ENCODE measurements around the gene SLC38A3. TPM values are rescaled to one million over a fixed set of nuclear protein-coding genes. Genes with fewer than 3 reads are reported as not detected.

Gene SLC38A3
- total and polyA plus RNA-seq, 2 of the 8 experiments (the other 6 are each of a cell fraction or from before 2014, with no cell fraction given): 1.2 to 3.7 TPM

GRCh38 chr3:50237754-50238548 lies 32.9 kb downstream of the SLC38A3 start:
- Histone ChIP-seq H3K23me2 (ENCODE audit: low read depth, low read length) (peaks cover 21% of the 10 kb centered on the region; the same call in 1 of the 2 replicates), H4K91ac (replicated peaks; ENCODE audit: insufficient read length, low read length) (no peak overlapping the region), H4K8ac (ENCODE audit: extremely low read depth, insufficient read depth, low read length) (no peak overlapping the region), H3K56ac (replicated peaks; ENCODE audit: insufficient read length, low read depth, low read length) (no peak overlapping the region), H2BK15ac (ENCODE audit: low read length) (peak overlapping the region; percentile 46; the same call in 1 of the 2 replicates), H3K14ac (ENCODE audit: insufficient read length) (no peak overlapping the region), H4K20me1 (replicated peaks in 1 of 2; ENCODE audit: control insufficient read depth in 1 of 2, insufficient read depth in 2 of 2, low read length in 2 of 2) (peaks cover 13 to 41% of the 10 kb centered on the region in 2 experiments), H2BK120ac (replicated peaks; ENCODE audit: low read depth, low read length) (no peak overlapping the region), H3K79me1 (ENCODE audit: low read depth, low read length) (peaks cover 16% of the 10 kb centered on the region), H2AK5ac (ENCODE audit: low read depth, low read length) (0 out of 2 replicates have a peak overlapping the region, but pooled peaks have one; percentile 65), H3K36me3 (ENCODE audit: control insufficient read depth in 2 of 4, insufficient read depth in 4 of 4, low read length in 3 of 4) (no peaks in the 10 kb centered on the region), H4K5ac (ENCODE audit: insufficient read length, low read depth, low read length) (peak overlapping the region; percentile 65), H3K27me3 (replicated peaks in 1 of 4; ENCODE audit: control insufficient read depth in 3 of 4, extremely low read depth in 1 of 4, insufficient read depth in 3 of 4, low read length in 3 of 4) (no peaks in the 10 kb centered on the region; a peak in 1 of 7 replicates), H2BK5ac (ENCODE audit: low read depth, low read length) (peak overlapping the region; percentile 92; the same call in 1 of the 2 replicates), H3K9ac (replicated peaks in 1 of 4; ENCODE audit: extremely low read depth in 1 of 4, low read depth in 3 of 4, low read length in 3 of 4) (peak overlapping the region in 3 of 4 experiments; percentile 6 to 49 (median 48); a peak in 3 of 7 replicates), H3K79me2 (ENCODE audit: control insufficient read depth in 1 of 2, insufficient read depth in 2 of 2, low read length in 2 of 2) (peaks cover 25 to 65% of the 10 kb centered on the region in 2 experiments), H3K4me1 (replicated peaks in 1 of 4; ENCODE audit: control insufficient read depth in 3 of 4, insufficient read depth in 4 of 4, low read length in 3 of 4) (peaks cover 6 to 58% (median 54%) of the 10 kb centered on the region in 4 experiments), H3K9me3 (ENCODE audit: insufficient read depth in 2 of 2, low read depth in 1 of 2, low read length in 1 of 2) (no peaks in the 10 kb centered on the region), H3K23ac (ENCODE audit: insufficient read length) (no peak overlapping the region), H3K27ac (ENCODE audit: low read depth, low read length) (no peak overlapping the region), H3K4ac (replicated peaks; ENCODE audit: insufficient read length, low read depth, low read length) (peak overlapping the region; percentile 57), H2BK20ac (ENCODE audit: low read length) (no peak overlapping the region), H2AFZ (ENCODE audit: low read length) (no peak overlapping the region), H3K4me2 (ENCODE audit: insufficient read depth in 1 of 2, low read depth in 2 of 2, low read length in 2 of 2) (peak overlapping the region; percentile 82 to 96), H2BK12ac (ENCODE audit: low read depth, low read length) (peak overlapping the region; percentile 72; the same call in 1 of the 2 replicates), H3K18ac (ENCODE audit: extremely low read depth, low read length) (peak overlapping the region; percentile 90), H3K4me3 (ENCODE audit: extremely low read depth in 1 of 4, insufficient read depth in 2 of 4, low read depth in 3 of 4, low read length in 4 of 4) (peak overlapping the region; percentile 86 to 93 (median 90))
- POLR2A ChIA-PET (ENCODE audit: partially characterized antibody): interaction anchor here (0.7 to 4.1 kb wide), 13 partner anchors 8 to 1466 kb away, joined by 3 to 33 read pairs (median 4); partner anchors contain the start of genes HYAL3, IFRD2 and NAA80
- 26% methylated on average over 31 of the region's 31 CpGs; no CpG with 5 or more reads in 1 of the 2 experiments for WGBS, 2 experiments (ENCODE audit: extremely low coverage in 1 of 2, insufficient coverage in 1 of 2, insufficient read length in 1 of 2, insufficient replicate concordance in 2 of 2, low coverage in 1 of 2, low lambda C conversion rate in 2 of 2, missing lambda C conversion rate in 1 of 2)
- peak in 1 of 2 experiments; percentile 65 for DNase-seq (ENCODE audit: low read depth in 1 of 2, low spot score in 2 of 2)
- CTCF ChIA-PET (ENCODE audit: partially characterized antibody): interaction anchor here (0.6 to 53.5 kb wide), 5 partner anchors 16 to 117 kb away, joined by 3 to 2149 read pairs (median 121); partner anchors contain the start of genes GNAI2, GNAT1, LSMEM2 and SEMA3B
- FAIRE-seq: no peak
- TF ChIP-seq TAF1 (IDR thresholded peaks at IDR 0.05; ENCODE audit: low read depth, low read length) (peak; percentile 53), PHF8 (conservative IDR thresholded peaks at IDR 0.05; ENCODE audit: low read depth, low read length) (no peak), GABPA (IDR thresholded peaks at IDR 0.05; ENCODE audit: borderline replicate concordance, insufficient read depth, low read length) (peak; percentile 62; the same call in 1 of the 2 replicates), POLR2A (IDR thresholded peaks at IDR 0.05; ENCODE audit: control extremely low read depth in 1 of 2, low read depth in 2 of 2, low read length in 2 of 2) (peak in 1 of 2 experiments; percentile 40; a peak in 2 of 3 replicates), EGR1 (IDR thresholded peaks at IDR 0.05; ENCODE audit: borderline replicate concordance, low read depth, low read length) (0 out of 2 replicates have a peak, but pooled peaks have one; percentile 57), TEAD4 (IDR thresholded peaks at IDR 0.05; ENCODE audit: low read depth, low read length) (0 out of 2 replicates have a peak, but pooled peaks have one; percentile 14), YY1 (IDR thresholded peaks at IDR 0.05; ENCODE audit: low read depth, low read length) (peak; percentile 82), SIN3A (conservative IDR thresholded peaks at IDR 0.05 in 1 of 2, IDR thresholded peaks at IDR 0.05 in 1 of 2; ENCODE audit: low read depth in 1 of 2, low read length in 2 of 2) (0 out of 4 replicates have a peak, but pooled peaks of 1 of the 2 experiments have one; percentile 15), TBP (IDR thresholded peaks at IDR 0.05; ENCODE audit: low read depth, low read length) (0 out of 2 replicates have a peak, but pooled peaks have one; percentile 17), CTBP2 (IDR thresholded peaks at IDR 0.05; ENCODE audit: borderline replicate concordance, insufficient read depth, insufficient read length, low read length) (no peak)

Data from H1 (cell line).